ENCODE data around the gene PLCXD3. TPM values are rescaled to one million over a fixed set of nuclear protein-coding genes. Genes with fewer than 3 reads are reported as not detected.

PLCXD3 gene
- total and polyA plus RNA-seq, 9 donors = 18.7 to 69.5 (median 36.7) TPM

DNA sequence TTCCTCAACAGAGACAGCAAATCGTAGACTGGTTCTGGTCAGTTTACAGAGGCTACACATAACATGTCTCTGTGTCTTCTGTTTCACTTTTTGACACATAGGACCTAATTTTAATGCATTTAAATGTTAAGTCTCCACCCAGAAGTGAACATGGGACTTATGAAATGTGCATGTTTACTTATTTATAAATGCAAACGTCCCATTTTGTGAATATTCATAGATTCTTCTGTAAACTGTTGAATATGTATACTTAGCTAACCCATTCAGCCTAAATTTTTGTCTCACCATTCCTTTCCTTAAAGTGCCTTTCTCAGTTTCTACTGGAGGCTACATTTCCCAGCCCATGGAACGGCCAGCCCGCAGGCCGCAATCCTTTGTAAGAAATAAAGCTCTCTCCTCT, 137.2 kb downstream of the PLCXD3 start:
- WGBS, 3 donors = 89 to 95% (median 90%) methylated on average over 5 of the region's 5 CpGs
- Histone ChIP-seq H3K4me3 (no peak overlapping the region), H3K36me3 (no peaks in the 10 kb centered on the region), H3K27ac (no peak overlapping the region), H3K4me1 (ENCODE audit: insufficient read depth) (peaks cover 3% of the 10 kb centered on the region), H3K9me3 (no peaks in the 10 kb centered on the region), H3K27me3 (no peaks in the 10 kb centered on the region)
- intact Hi-C loops (cut with DNase I) = no loop called here
- TF ChIP-seq EP300 (IDR thresholded peaks at IDR 0.05) (no peak), POLR2A (IDR thresholded peaks at IDR 0.05) (no peak)
- TF ChIP-seq, protein P1, sequence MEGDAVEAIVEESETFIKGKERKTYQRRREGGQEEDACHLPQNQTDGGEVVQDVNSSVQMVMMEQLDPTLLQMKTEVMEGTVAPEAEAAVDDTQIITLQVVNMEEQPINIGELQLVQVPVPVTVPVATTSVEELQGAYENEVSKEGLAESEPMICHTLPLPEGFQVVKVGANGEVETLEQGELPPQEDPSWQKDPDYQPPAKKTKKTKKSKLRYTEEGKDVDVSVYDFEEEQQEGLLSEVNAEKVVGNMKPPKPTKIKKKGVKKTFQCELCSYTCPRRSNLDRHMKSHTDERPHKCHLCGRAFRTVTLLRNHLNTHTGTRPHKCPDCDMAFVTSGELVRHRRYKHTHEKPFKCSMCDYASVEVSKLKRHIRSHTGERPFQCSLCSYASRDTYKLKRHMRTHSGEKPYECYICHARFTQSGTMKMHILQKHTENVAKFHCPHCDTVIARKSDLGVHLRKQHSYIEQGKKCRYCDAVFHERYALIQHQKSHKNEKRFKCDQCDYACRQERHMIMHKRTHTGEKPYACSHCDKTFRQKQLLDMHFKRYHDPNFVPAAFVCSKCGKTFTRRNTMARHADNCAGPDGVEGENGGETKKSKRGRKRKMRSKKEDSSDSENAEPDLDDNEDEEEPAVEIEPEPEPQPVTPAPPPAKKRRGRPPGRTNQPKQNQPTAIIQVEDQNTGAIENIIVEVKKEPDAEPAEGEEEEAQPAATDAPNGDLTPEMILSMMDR (IDR thresholded peaks at IDR 0.05) = no peak
- DNase-seq = no peak

DNA sequence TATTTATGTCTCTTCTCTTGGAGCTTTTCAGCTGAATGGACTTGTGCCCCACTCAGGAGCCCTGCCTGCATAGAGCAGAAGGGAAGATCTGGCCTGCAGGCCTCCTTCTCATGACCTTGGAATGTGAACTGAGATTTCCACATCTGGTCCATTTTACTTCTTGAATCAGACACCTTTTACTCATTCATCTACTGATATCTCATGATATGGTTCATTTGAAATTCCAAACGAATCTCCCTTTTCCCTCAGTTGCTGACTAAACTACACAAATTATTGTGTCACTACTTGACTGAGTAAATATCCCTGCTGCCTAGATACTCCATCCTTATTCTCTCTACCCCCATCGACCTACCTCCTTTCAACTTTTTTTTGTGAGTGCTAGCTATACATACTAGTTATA, 138.7 kb downstream of the PLCXD3 start:
- 41 to 57% (median 54%) methylated on average over 2 of the region's 2 CpGs for WGBS, 3 donors
- H3K27me3 ChIP-seq = no peaks in the 10 kb centered on the region
- H3K36me3 ChIP-seq = no peaks in the 10 kb centered on the region
- TF ChIP-seq EP300 (IDR thresholded peaks at IDR 0.05) = no peak
- no peak for TF ChIP-seq POLR2A (IDR thresholded peaks at IDR 0.05)
- TF ChIP-seq, protein P1 (IDR thresholded peaks at IDR 0.05) = no peak
- peaks cover 3% of the 10 kb centered on the region for H3K4me1 ChIP-seq (ENCODE audit: insufficient read depth)
- H3K4me3 ChIP-seq = no peak overlapping the region
- intact Hi-C loops (cut with DNase I) = no loop called here
- no peak overlapping the region for H3K27ac ChIP-seq
- DNase-seq = no peak
- H3K9me3 ChIP-seq = no peaks in the 10 kb centered on the region

DNA sequence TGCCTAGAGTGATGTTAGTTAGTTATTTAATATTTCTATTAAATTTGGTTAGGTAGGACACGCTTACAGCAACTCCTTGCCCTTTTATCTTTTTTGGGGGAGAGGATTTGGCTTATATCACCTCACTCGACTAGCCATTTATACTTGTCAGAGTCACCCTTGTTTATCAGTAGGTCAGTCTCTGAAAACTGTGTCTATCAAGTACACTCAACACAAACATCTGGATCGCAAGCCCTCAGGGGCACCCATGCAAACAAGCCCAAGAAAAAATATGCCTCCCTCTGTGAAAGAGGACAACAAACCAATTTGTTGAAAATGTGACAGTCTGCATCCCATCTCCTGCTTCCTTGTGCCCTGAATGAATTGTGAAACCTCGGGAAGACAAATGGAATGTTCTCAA, 139.9 kb downstream of the PLCXD3 start:
- WGBS, 3 donors = 31 to 42% (median 32%) methylated on average over 4 of the region's 4 CpGs
- no peaks in the 10 kb centered on the region for H3K36me3 ChIP-seq
- TF ChIP-seq POLR2A (IDR thresholded peaks at IDR 0.05) (no peak), EP300 (IDR thresholded peaks at IDR 0.05) (no peak)
- TF ChIP-seq, protein P1 (IDR thresholded peaks at IDR 0.05) = no peak

DNA sequence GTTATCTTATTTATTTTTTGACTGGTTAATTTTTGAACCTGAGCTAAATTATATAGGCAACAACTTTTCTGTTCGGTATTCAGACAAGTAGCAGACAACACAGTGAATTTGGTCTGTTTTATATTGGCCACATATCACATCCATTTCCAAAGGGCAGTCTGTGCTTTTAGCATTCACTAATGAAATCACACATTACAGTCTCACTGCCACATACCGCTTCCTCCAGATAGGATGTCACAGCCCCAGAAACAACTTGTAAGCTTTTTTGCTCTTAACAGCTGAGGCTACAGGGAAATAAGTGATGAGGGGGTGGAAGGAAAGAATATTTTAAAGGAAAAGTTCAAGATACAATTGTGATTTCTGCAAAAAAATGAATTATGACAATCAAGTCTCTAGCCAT, 140.6 kb downstream of the PLCXD3 start:
- Histone ChIP-seq H3K4me3 (no peak overlapping the region), H3K4me1 (ENCODE audit: insufficient read depth) (peaks cover 3% of the 10 kb centered on the region), H3K27me3 (no peaks in the 10 kb centered on the region), H3K9me3 (no peaks in the 10 kb centered on the region), H3K36me3 (no peaks in the 10 kb centered on the region), H3K27ac (no peak overlapping the region)
- TF ChIP-seq, protein P1 (IDR thresholded peaks at IDR 0.05) = no peak
- no peak for TF ChIP-seq EP300 (IDR thresholded peaks at IDR 0.05)
- no peak for TF ChIP-seq POLR2A (IDR thresholded peaks at IDR 0.05)
- intact Hi-C loops (cut with DNase I) = no loop called here
- DNase-seq = no peak
- 68 to 78% (median 73%) methylated on average over 2 of the region's 2 CpGs for WGBS, 3 donors

More for the DNA sequence above, 139.9 kb downstream of the PLCXD3 start:
- Histone ChIP-seq H3K9me3 (no peaks in the 10 kb centered on the region), H3K4me1 (ENCODE audit: insufficient read depth) (peaks cover 3% of the 10 kb centered on the region), H3K27me3 (no peaks in the 10 kb centered on the region), H3K4me3 (no peak overlapping the region), H3K27ac (no peak overlapping the region)
- intact Hi-C loops (cut with DNase I) = no loop called here
- DNase-seq = no peak
